Prostate gland (tissue), 2 donors: ENCODE data around the gene BRSK2.

Source experiments
- POLR2AphosphoS5 ChIP-seq: sonication (generic); formaldehyde crosslinking; IDR thresholded peaks from one replicate; pipeline ENCODE4 v1.6.1; 2017; ENCODE audit warnings: antibody characterized with exemption
- TF ChIP-seq, protein P1 (sequence below), 4 experiments: fragments of 200-600 bp in 2 of 4; fragments of 450-650 bp in 2 of 4; sonication (generic) in 2 of 4; IDR thresholded peaks; 1 replicate in 3 of 4; 2 replicates in 1 of 4; pipeline ENCODE4 v1.5.1; 2016 to 2019; ENCODE audit warnings: antibody characterized with exemption in 4 of 4, mild to moderate bottlenecking in 2 of 4, moderate library complexity in 2 of 4

DNA sequence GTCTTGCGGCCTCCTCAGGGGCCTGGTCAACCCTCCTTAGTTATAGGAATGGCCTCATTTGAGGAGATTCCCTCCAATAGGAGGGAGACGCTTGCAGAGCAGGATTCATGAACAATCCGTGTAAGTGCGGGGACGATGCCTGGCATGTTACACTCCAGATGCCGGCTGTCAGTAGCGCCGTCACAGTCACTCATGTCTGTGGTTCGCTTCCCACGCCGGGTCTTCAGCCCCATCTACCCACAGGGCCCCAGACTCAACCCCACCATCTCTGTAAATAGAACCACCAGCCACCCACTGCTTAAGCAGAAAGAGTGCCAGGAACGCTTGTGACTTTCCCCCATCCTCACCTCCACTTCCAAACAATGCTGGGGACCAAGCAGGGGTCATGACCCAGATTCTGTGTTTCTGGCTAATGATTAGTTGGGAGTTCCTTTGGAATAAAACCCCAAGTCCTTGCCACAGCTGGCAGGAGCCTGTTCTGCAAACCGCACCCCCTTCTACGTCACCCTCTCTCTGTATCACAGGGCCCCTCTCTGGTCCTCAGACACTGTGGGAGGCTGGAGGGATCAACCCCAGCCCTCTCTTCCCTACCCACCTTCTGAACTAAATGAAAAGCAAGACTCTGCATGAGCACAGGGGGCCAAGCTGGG lies 41.5 kb upstream of the BRSK2 start:
- TF ChIP-seq, protein P1, sequence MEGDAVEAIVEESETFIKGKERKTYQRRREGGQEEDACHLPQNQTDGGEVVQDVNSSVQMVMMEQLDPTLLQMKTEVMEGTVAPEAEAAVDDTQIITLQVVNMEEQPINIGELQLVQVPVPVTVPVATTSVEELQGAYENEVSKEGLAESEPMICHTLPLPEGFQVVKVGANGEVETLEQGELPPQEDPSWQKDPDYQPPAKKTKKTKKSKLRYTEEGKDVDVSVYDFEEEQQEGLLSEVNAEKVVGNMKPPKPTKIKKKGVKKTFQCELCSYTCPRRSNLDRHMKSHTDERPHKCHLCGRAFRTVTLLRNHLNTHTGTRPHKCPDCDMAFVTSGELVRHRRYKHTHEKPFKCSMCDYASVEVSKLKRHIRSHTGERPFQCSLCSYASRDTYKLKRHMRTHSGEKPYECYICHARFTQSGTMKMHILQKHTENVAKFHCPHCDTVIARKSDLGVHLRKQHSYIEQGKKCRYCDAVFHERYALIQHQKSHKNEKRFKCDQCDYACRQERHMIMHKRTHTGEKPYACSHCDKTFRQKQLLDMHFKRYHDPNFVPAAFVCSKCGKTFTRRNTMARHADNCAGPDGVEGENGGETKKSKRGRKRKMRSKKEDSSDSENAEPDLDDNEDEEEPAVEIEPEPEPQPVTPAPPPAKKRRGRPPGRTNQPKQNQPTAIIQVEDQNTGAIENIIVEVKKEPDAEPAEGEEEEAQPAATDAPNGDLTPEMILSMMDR (IDR thresholded peaks at IDR 0.05) = no peak
- no peak for TF ChIP-seq POLR2AphosphoS5
